ENCODE measurements around the gene FADS2. TPM values are rescaled to one million over a fixed set of nuclear protein-coding genes. Genes with fewer than 3 reads are reported as not detected.

FADS2 gene
- total RNA-seq, 1 experiment from 2014 or later, result 423 TPM

- Mint-ChIP-seq H3K36me3 (peaks cover 39% of the 10 kb centered on the region), H3K4me3 (no peak overlapping the region), H3K27ac (no peak overlapping the region), H3K4me1 (peaks cover 6% of the 10 kb centered on the region), H3K9me3 (no peaks in the 10 kb centered on the region), H3K27me3 (ENCODE audit: low read depth) (no peaks in the 10 kb centered on the region; the same call in 1 of the 2 replicates)
- ChIA-PET CTCF (interaction anchor here (0.5 to 7.1 kb wide), 45 partner anchors 10 to 663 kb away, joined by 3 to 175 read pairs (median 4); partner anchors contain the start of gene FADS1), POLR2A (interaction anchor here (0.8 to 1.0 kb wide), 3 partner anchors 9 to 46 kb away, joined by 3 to 7 read pairs (median 6); no protein-coding TSS in a partner anchor)
- DNase-seq (ENCODE audit: low spot score) (peak; percentile 66), ATAC-seq (peak; percentile 60)
- peak; percentile 63 for TF ChIP-seq CTCF (IDR thresholded peaks at IDR 0.05)
- TF ChIP-seq ERG (CRISPR knock-in tag; IDR thresholded peaks at IDR 0.05), result no peak
- TF ChIP-seq ZNF219 (CRISPR knock-in tag; IDR thresholded peaks at IDR 0.05; ENCODE audit: borderline replicate concordance), result no peak
- TF ChIP-seq ZBTB21 (CRISPR knock-in tag; IDR thresholded peaks at IDR 0.05; ENCODE audit: borderline replicate concordance), result no peak
These were observed 40.1 kb upstream of the FADS2 start for GRCh38 chr11:61787928-61788491.

- peaks cover 42% of the 10 kb centered on the region for H3K36me3 Mint-ChIP-seq
- ATAC-seq (peak; percentile 27), DNase-seq (ENCODE audit: low spot score) (peak; percentile 35)
- POLR2A ChIA-PET, result interaction anchor here (0.7 to 1.9 kb wide), 3 partner anchors 10 to 37 kb away, joined by 3 to 5 read pairs (median 4); no protein-coding TSS in a partner anchor
- no peaks in the 10 kb centered on the region for H3K9me3 Mint-ChIP-seq
- peak overlapping the region; percentile 100 for H3K27ac Mint-ChIP-seq
- peak overlapping the region; percentile 94 for H3K4me3 Mint-ChIP-seq
- TF ChIP-seq JAZF1 (CRISPR knock-in tag; IDR thresholded peaks at IDR 0.05) (no peak), CREB1 (CRISPR knock-in tag; IDR thresholded peaks at IDR 0.05) (no peak), MAX (CRISPR knock-in tag; IDR thresholded peaks at IDR 0.05) (no peak)
- H3K4me1 Mint-ChIP-seq, result peaks cover 15% of the 10 kb centered on the region
- H3K27me3 Mint-ChIP-seq (ENCODE audit: low read depth), result no peaks in the 10 kb centered on the region; the same call in 1 of the 2 replicates
- CTCF ChIA-PET, result interaction anchor here (0.6 to 7.1 kb wide), 7 partner anchors 9 to 316 kb away, joined by 3 to 175 read pairs (median 7); no protein-coding TSS in a partner anchor
These were observed 36.3 kb upstream of the FADS2 start for GRCh38 chr11:61791737-61792309.

GRCh38 chr11:61792310-61793082 is 35.6 kb upstream of the FADS2 start, which contains the start of the genes FEN1 and TMEM258:
TSS of gene FEN1 (plus strand) at chr11:61792911. CDS start at chr11:61795362, 2,451 bp downstream.
TSS of gene TMEM258 (minus strand) at chr11:61792599. CDS start at chr11:61792558, 41 bp downstream.
- DNase-seq (ENCODE audit: low spot score), result peak; percentile 88
- peak; percentile 77 for ATAC-seq
- peak within 1 kb of the TSS; percentile 100 for H3K27ac Mint-ChIP-seq
- peak within 1 kb of the TSS; percentile 94 for H3K4me3 Mint-ChIP-seq
- peaks cover 21% of the 10 kb centered on the region for H3K4me1 Mint-ChIP-seq
- H3K36me3 Mint-ChIP-seq, result peaks cover 40% of the 10 kb centered on the region
- no peaks in the 10 kb centered on the region for H3K9me3 Mint-ChIP-seq
- ChIA-PET CTCF (interaction anchor here (0.6 to 7.1 kb wide), 11 partner anchors 10 to 315 kb away, joined by 3 to 175 read pairs (median 3); no protein-coding TSS in a partner anchor), POLR2A (interaction anchor here (0.7 to 2.3 kb wide), 5 partner anchors 9 to 41 kb away, joined by 3 to 18 read pairs (median 3); partner anchors contain the start of gene FADS1)
- no peaks in the 10 kb centered on the region; the same call in 1 of the 2 replicates for H3K27me3 Mint-ChIP-seq (ENCODE audit: low read depth)
- TF ChIP-seq JUN (CRISPR knock-in tag; IDR thresholded peaks at IDR 0.05) (peak; percentile 58; the same call in 1 of the 2 replicates), ZNF425 (CRISPR knock-in tag; conservative IDR thresholded peaks at IDR 0.05) (no peak), USF1 (CRISPR knock-in tag; IDR thresholded peaks at IDR 0.05) (peak; percentile 100), FOXK1 (CRISPR knock-in tag; IDR thresholded peaks at IDR 0.05) (peak; percentile 68), RORB (CRISPR knock-in tag; IDR thresholded peaks at IDR 0.05) (no peak), SP1 (CRISPR knock-in tag; conservative IDR thresholded peaks at IDR 0.05) (peak; percentile 47; the same call in 1 of the 2 replicates), FOXP1 (CRISPR knock-in tag; IDR thresholded peaks at IDR 0.05; ENCODE audit: borderline replicate concordance) (0 out of 2 replicates have a peak, but pooled peaks have one; percentile 40), CREM (CRISPR knock-in tag; IDR thresholded peaks at IDR 0.05) (peak; percentile 66; the same call in 1 of the 2 replicates), ETV6 (CRISPR knock-in tag; IDR thresholded peaks at IDR 0.05) (peak; percentile 53; the same call in 1 of the 2 replicates), E2F4 (CRISPR knock-in tag; IDR thresholded peaks at IDR 0.05; ENCODE audit: borderline replicate concordance, low read depth) (peak; percentile 97), NR2C2 (CRISPR knock-in tag; IDR thresholded peaks at IDR 0.05) (peak; percentile 43; the same call in 1 of the 2 replicates), NFATC4 (CRISPR knock-in tag; IDR thresholded peaks at IDR 0.05) (no peak), PRRX2 (CRISPR knock-in tag; IDR thresholded peaks at IDR 0.05) (0 out of 2 replicates have a peak, but pooled peaks have one; percentile 41), MAX (CRISPR knock-in tag; IDR thresholded peaks at IDR 0.05) (peak; percentile 84)

All from WTC11 (cell line).